Activated naive CD4-positive, alpha-beta T cell treated with anti-CD3 and anti-CD28 coated beads, Interleukin-2, amount 50 U/mL, for 24 hours (primary cell): ENCODE data around the gene IRF4.
A peak's percentile ranks its signal among the peaks of the same experiment; 100 is the strongest.

Source experiments
- H3K27ac Mint-ChIP-seq: one replicate; pipeline ENCODE4 v1.8.0; 2021; ENCODE audit warnings: mild to moderate bottlenecking, mixed read lengths
- H3K27me3 Mint-ChIP-seq: one replicate; pipeline ENCODE4 v1.8.0; 2021; ENCODE audit warnings: mixed read lengths
- H3K36me3 Mint-ChIP-seq: one replicate; pipeline ENCODE4 v1.8.0; 2021; ENCODE audit warnings: mixed read lengths
- H3K4me1 Mint-ChIP-seq: one replicate; pipeline ENCODE4 v1.8.0; 2021; ENCODE audit warnings: mixed read lengths
- H3K4me3 Mint-ChIP-seq: one replicate; pipeline ENCODE4 v1.8.0; 2021; ENCODE audit warnings: mild to moderate bottlenecking, mixed read lengths
- H3K9me3 Mint-ChIP-seq: one replicate; pipeline ENCODE4 v1.8.0; 2021; ENCODE audit warnings: mixed read lengths

The IRF4 gene

GRCh38 chr6:382883-383810 is 8.4 kb upstream of the IRF4 start:
- H3K4me1 Mint-ChIP-seq: no peaks in the 10 kb centered on the region
- H3K27ac Mint-ChIP-seq: no peak overlapping the region
- H3K27me3 Mint-ChIP-seq: peaks cover 10% of the 10 kb centered on the region
- no peaks in the 10 kb centered on the region for H3K36me3 Mint-ChIP-seq
- no peak overlapping the region for H3K4me3 Mint-ChIP-seq
- H3K9me3 Mint-ChIP-seq: no peaks in the 10 kb centered on the region

GRCh38 chr6:383856-384255 is 7.7 kb upstream of the IRF4 start:
- Mint-ChIP-seq H3K27me3 (peaks cover 10% of the 10 kb centered on the region), H3K4me1 (no peaks in the 10 kb centered on the region), H3K36me3 (no peaks in the 10 kb centered on the region), H3K9me3 (no peaks in the 10 kb centered on the region), H3K4me3 (no peak overlapping the region), H3K27ac (no peak overlapping the region)

GRCh38 chr6:384898-385297 is 6.7 kb upstream of the IRF4 start:
- no peak overlapping the region for H3K27ac Mint-ChIP-seq
- H3K4me3 Mint-ChIP-seq: no peak overlapping the region
- peaks cover 9% of the 10 kb centered on the region for H3K4me1 Mint-ChIP-seq
- H3K36me3 Mint-ChIP-seq: no peaks in the 10 kb centered on the region
- H3K27me3 Mint-ChIP-seq: peaks cover 10% of the 10 kb centered on the region
- H3K9me3 Mint-ChIP-seq: no peaks in the 10 kb centered on the region

- Mint-ChIP-seq H3K9me3 (no peaks in the 10 kb centered on the region), H3K27ac (no peak overlapping the region), H3K27me3 (peaks cover 10% of the 10 kb centered on the region), H3K36me3 (no peaks in the 10 kb centered on the region), H3K4me1 (peaks cover 14% of the 10 kb centered on the region), H3K4me3 (no peak overlapping the region)
These were observed 5.9 kb upstream of the IRF4 start for GRCh38 chr6:385614-386013.

GRCh38 chr6:386688-387266 is 4.8 kb upstream of the IRF4 start:
- Mint-ChIP-seq H3K36me3 (no peaks in the 10 kb centered on the region), H3K9me3 (no peaks in the 10 kb centered on the region), H3K27me3 (peaks cover 4% of the 10 kb centered on the region), H3K27ac (no peak overlapping the region), H3K4me1 (peaks cover 14% of the 10 kb centered on the region), H3K4me3 (no peak overlapping the region)

- no peak overlapping the region for H3K4me3 Mint-ChIP-seq
- no peaks in the 10 kb centered on the region for H3K9me3 Mint-ChIP-seq
These were observed 4.2 kb upstream of the IRF4 start for GRCh38 chr6:387293-387741.

GRCh38 chr6:388202-388903 is 3.2 kb upstream of the IRF4 start:
- Mint-ChIP-seq H3K36me3 (peaks cover 1% of the 10 kb centered on the region), H3K4me1 (peaks cover 14% of the 10 kb centered on the region), H3K27ac (peak overlapping the region; percentile 42), H3K9me3 (no peaks in the 10 kb centered on the region), H3K27me3 (peaks cover 3% of the 10 kb centered on the region), H3K4me3 (no peak overlapping the region)

More at GRCh38 chr6:387293-387741, 4.2 kb upstream of the IRF4 start:
- no peak overlapping the region for H3K27ac Mint-ChIP-seq
- H3K27me3 Mint-ChIP-seq: peaks cover 3% of the 10 kb centered on the region
- H3K36me3 Mint-ChIP-seq: no peaks in the 10 kb centered on the region
- peaks cover 14% of the 10 kb centered on the region for H3K4me1 Mint-ChIP-seq

- H3K9me3 Mint-ChIP-seq: peaks cover 5% of the 10 kb centered on the region
- H3K4me1 Mint-ChIP-seq: peaks cover 19% of the 10 kb centered on the region
- H3K27ac Mint-ChIP-seq: peak overlapping the region; percentile 95
- peaks cover 2% of the 10 kb centered on the region for H3K27me3 Mint-ChIP-seq
- H3K4me3 Mint-ChIP-seq: peak overlapping the region; percentile 94
- H3K36me3 Mint-ChIP-seq: peaks cover 8% of the 10 kb centered on the region
These were observed 2.4 kb upstream of the IRF4 start for GRCh38 chr6:389143-389542.

GRCh38 chr6:389622-390021 is 1.9 kb upstream of the IRF4 start:
- Mint-ChIP-seq H3K4me1 (peaks cover 19% of the 10 kb centered on the region), H3K27ac (peak overlapping the region; percentile 95), H3K4me3 (peak overlapping the region; percentile 94), H3K9me3 (peaks cover 5% of the 10 kb centered on the region), H3K36me3 (peaks cover 8% of the 10 kb centered on the region), H3K27me3 (peaks cover 2% of the 10 kb centered on the region)

- Mint-ChIP-seq H3K4me1 (peaks cover 32% of the 10 kb centered on the region), H3K36me3 (peaks cover 17% of the 10 kb centered on the region), H3K27ac (peak overlapping the region; percentile 95), H3K9me3 (peaks cover 5% of the 10 kb centered on the region), H3K4me3 (peak overlapping the region; percentile 94), H3K27me3 (peaks cover 2% of the 10 kb centered on the region)
These were observed 516 bp upstream of the IRF4 start for GRCh38 chr6:390914-391558.

- Mint-ChIP-seq H3K27me3 (peaks cover 2% of the 10 kb centered on the region), H3K9me3 (peaks cover 5% of the 10 kb centered on the region), H3K36me3 (peaks cover 29% of the 10 kb centered on the region), H3K27ac (peak overlapping the region; percentile 97), H3K4me3 (peak overlapping the region; percentile 86), H3K4me1 (peaks cover 44% of the 10 kb centered on the region)
These were observed 1.2 kb downstream of the IRF4 start for GRCh38 chr6:392441-393390.

- H3K36me3 Mint-ChIP-seq: peaks cover 35% of the 10 kb centered on the region
- H3K4me1 Mint-ChIP-seq: peaks cover 51% of the 10 kb centered on the region
- H3K27me3 Mint-ChIP-seq: peaks cover 2% of the 10 kb centered on the region
- peak overlapping the region; percentile 100 for H3K4me3 Mint-ChIP-seq
- H3K9me3 Mint-ChIP-seq: peaks cover 5% of the 10 kb centered on the region
- H3K27ac Mint-ChIP-seq: peak overlapping the region; percentile 100
These were observed 2.1 kb downstream of the IRF4 start for GRCh38 chr6:393391-394221.

GRCh38 chr6:394641-395289 is 3.2 kb downstream of the IRF4 start:
- H3K4me1 Mint-ChIP-seq: peaks cover 55% of the 10 kb centered on the region
- H3K27ac Mint-ChIP-seq: peak overlapping the region; percentile 96
- H3K9me3 Mint-ChIP-seq: peaks cover 5% of the 10 kb centered on the region
- peaks cover 44% of the 10 kb centered on the region for H3K36me3 Mint-ChIP-seq
- peak overlapping the region; percentile 100 for H3K4me3 Mint-ChIP-seq
- H3K27me3 Mint-ChIP-seq: peaks cover 2% of the 10 kb centered on the region
